NCI-H2227 (cell line): ENCODE results near the gene HIVEP3.

ENCODE experiments used
- DNase-seq: peaks from one replicate; lab custom pipeline; 2025; ENCODE audit not compliant: unreplicated experiment; lab: John Stamatoyannopoulos, UW

HIVEP3 gene

DNA sequence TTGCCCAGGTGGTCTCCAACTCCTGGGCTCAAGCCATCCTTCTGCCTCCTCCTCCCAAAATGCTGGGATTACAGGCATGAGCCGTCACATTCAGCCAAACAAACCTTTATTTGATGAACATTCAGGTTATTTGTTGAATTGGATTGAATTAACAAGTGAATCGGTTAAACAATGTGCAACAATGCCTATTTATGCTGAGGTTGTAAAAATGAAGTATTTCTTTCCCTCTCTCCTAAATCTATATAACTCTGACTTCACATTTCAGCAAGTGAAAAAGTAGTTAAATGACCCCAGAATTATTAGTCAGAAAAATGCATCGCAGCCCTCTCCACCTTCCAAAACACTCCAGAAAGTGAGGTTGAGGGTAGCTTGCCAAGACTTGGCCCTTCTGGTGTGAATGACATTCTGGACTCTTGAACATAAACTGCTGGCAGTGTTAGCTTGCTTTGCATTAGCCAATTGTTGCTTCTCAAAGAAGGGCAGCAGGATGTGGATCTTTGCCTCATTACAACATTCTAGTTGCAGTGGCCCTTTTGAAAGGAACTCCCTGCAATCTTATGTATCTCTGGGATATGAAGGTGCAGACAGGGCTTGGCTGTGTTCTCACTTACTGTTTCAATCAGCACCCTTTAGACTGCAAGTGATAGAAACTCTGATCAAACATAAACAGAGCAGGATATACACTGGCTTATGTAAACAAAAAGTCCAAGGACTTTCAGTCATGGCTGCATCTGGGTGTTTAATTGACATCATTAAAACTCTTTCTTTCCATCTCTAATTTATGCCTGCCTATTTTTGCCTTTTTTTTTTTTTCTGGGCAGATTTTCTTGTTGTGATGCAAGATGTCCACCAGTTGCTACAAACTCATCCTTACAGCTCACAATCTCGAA lies 456.7 kb downstream of the HIVEP3 start:
- DNase-seq: no peak

DNA sequence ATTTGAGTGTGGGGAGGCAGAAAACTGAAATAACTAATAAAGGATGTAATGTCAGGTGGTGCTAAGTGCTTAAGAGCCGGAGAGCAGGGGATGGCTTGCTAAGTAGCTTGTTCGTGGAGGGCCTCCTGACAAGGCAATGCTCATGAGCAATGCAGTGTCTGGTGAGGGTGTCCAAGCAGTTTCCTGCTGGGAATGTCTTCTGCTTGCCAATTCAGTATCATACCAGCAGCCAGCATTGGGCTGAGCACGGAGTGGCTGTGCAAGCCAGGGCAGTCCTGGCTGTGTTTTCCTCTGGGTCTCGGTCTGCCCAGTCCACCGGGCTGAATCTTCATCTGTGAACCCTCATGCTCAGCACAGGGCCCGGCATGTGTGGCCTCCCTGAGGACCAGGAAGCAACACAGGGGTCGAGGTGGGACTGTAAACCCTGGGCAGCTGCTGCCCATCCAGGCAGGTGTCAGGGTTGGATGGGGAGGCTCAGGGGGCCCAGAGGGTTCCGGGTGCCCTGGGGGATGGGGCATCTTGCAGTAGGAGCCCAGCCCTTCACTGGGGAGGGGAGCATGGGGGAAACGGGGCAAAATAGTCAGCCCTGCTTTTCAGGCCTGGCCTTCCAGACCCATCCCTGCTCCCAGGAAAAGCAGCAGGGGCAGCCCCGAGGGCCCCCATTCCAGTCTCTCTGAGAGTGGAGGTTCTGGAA lies 461.7 kb downstream of the HIVEP3 start:
- DNase-seq: no peak
